ENCODE measurements around the gene RXRA.

DNA sequence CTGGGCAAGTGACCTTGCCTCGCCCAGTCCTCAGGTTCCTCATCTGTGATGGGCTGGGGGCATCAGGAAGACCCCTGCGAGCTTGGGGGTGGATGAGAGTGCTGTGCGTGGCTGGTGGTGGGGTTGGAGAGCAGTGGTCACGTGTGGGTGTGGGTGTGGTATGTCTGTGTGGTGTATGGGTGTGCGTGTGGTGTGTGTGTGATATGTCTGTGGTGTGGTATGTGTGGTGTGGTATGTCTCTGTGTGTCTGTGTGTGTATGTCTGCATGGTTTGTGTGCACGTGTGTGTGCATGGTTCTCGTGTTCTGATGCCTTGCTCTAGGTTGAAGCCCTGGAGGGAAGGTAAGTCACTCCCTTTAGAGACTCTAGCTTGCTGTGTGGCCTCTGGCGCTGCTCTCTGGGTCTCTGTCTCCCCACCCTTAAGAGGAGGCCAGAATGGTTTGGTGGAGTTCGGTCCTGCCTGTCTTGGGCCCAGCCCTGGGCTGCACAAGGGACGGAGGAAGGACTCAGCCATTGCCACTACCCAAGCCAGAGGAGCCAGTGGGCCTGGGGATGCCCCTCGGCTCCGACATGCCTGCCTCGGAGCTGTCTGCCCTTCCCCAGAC lies 87.0 kb downstream of the RXRA start:
- TF ChIP-seq ZFX (IDR thresholded peaks at IDR 0.05; ENCODE audit: borderline replicate concordance): no peak
- TF ChIP-seq CTCF (IDR thresholded peaks at IDR 0.05): no peak

Measured in 22Rv1 (cell line).